ENCODE data around the gene MYO5B.

- TF ChIP-seq CTCF (IDR thresholded peaks at IDR 0.05; ENCODE audit: low read length) (no peak), EZH2phosphoT487 (IDR thresholded peaks at IDR 0.05; ENCODE audit: low read length) (no peak), EZH2 (optimal IDR thresholded peaks at IDR 0.05; ENCODE audit: low read depth, low read length) (no peak)
Observed at GRCh38 chr18:49988733-49989132, 206.2 kb downstream of the MYO5B start.
